ENCODE measurements around the gene MICAL2. TPM values are rescaled to one million over a fixed set of nuclear protein-coding genes. Genes with fewer than 3 reads are reported as not detected.

Gene MICAL2
- total and polyA plus RNA-seq, 2 of the 8 experiments (the other 6 are each of a cell fraction or from before 2014, with no cell fraction given) = 1.3 to 4.1 TPM

DNA sequence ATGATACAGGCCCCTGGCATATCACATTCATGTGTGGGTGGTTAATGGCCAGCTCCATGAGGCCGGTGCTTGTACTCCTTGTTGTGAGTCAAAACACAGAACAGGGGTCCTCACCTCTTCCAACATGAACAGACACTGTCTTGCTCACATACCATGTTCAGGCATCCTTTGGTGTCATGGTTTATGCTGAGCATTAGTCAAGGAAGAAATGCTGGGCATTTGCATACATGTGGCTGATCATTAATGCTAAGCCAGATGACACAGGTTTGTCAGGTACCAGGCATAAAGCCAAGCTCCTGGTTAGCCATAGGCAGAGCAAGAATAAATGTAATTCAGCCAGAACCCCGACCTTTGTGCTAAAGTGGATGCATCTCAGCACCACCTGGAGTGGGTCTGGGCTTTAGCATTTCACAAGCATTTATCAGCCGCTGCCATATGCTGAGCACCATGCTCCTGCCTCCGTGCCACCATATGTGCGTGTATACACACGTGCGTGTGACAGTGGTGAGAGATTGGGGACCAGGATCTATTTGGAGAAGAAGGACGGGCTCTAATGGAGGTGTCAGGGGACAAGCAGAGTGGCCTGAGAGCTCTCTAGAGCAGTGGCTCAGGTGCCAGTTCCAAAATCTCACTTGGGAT lies 55.0 kb downstream of the MICAL2 start (continued):
- TF ChIP-seq, protein P1, sequence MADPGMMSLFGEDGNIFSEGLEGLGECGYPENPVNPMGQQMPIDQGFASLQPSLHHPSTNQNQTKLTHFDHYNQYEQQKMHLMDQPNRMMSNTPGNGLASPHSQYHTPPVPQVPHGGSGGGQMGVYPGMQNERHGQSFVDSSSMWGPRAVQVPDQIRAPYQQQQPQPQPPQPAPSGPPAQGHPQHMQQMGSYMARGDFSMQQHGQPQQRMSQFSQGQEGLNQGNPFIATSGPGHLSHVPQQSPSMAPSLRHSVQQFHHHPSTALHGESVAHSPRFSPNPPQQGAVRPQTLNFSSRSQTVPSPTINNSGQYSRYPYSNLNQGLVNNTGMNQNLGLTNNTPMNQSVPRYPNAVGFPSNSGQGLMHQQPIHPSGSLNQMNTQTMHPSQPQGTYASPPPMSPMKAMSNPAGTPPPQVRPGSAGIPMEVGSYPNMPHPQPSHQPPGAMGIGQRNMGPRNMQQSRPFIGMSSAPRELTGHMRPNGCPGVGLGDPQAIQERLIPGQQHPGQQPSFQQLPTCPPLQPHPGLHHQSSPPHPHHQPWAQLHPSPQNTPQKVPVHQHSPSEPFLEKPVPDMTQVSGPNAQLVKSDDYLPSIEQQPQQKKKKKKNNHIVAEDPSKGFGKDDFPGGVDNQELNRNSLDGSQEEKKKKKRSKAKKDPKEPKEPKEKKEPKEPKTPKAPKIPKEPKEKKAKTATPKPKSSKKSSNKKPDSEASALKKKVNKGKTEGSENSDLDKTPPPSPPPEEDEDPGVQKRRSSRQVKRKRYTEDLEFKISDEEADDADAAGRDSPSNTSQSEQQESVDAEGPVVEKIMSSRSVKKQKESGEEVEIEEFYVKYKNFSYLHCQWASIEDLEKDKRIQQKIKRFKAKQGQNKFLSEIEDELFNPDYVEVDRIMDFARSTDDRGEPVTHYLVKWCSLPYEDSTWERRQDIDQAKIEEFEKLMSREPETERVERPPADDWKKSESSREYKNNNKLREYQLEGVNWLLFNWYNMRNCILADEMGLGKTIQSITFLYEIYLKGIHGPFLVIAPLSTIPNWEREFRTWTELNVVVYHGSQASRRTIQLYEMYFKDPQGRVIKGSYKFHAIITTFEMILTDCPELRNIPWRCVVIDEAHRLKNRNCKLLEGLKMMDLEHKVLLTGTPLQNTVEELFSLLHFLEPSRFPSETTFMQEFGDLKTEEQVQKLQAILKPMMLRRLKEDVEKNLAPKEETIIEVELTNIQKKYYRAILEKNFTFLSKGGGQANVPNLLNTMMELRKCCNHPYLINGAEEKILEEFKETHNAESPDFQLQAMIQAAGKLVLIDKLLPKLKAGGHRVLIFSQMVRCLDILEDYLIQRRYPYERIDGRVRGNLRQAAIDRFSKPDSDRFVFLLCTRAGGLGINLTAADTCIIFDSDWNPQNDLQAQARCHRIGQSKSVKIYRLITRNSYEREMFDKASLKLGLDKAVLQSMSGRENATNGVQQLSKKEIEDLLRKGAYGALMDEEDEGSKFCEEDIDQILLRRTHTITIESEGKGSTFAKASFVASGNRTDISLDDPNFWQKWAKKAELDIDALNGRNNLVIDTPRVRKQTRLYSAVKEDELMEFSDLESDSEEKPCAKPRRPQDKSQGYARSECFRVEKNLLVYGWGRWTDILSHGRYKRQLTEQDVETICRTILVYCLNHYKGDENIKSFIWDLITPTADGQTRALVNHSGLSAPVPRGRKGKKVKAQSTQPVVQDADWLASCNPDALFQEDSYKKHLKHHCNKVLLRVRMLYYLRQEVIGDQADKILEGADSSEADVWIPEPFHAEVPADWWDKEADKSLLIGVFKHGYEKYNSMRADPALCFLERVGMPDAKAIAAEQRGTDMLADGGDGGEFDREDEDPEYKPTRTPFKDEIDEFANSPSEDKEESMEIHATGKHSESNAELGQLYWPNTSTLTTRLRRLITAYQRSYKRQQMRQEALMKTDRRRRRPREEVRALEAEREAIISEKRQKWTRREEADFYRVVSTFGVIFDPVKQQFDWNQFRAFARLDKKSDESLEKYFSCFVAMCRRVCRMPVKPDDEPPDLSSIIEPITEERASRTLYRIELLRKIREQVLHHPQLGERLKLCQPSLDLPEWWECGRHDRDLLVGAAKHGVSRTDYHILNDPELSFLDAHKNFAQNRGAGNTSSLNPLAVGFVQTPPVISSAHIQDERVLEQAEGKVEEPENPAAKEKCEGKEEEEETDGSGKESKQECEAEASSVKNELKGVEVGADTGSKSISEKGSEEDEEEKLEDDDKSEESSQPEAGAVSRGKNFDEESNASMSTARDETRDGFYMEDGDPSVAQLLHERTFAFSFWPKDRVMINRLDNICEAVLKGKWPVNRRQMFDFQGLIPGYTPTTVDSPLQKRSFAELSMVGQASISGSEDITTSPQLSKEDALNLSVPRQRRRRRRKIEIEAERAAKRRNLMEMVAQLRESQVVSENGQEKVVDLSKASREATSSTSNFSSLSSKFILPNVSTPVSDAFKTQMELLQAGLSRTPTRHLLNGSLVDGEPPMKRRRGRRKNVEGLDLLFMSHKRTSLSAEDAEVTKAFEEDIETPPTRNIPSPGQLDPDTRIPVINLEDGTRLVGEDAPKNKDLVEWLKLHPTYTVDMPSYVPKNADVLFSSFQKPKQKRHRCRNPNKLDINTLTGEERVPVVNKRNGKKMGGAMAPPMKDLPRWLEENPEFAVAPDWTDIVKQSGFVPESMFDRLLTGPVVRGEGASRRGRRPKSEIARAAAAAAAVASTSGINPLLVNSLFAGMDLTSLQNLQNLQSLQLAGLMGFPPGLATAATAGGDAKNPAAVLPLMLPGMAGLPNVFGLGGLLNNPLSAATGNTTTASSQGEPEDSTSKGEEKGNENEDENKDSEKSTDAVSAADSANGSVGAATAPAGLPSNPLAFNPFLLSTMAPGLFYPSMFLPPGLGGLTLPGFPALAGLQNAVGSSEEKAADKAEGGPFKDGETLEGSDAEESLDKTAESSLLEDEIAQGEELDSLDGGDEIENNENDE (IDR thresholded peaks at IDR 0.05; ENCODE audit: insufficient replicate concordance, low read length) = no peak

Measured in H1 (cell line).